Peyer's patch (tissue), 4 donors: Measurements from ENCODE around the gene ACER3.

Experiments
- POLR2A ChIP-seq, 2 donors: fragments of 450-650 bp; IDR thresholded peaks; one replicate each; pipeline ENCODE4 v1.5.1; 2017; ENCODE audit warnings: antibody characterized with exemption in 2 of 2, mild to moderate bottlenecking in 2 of 2, moderate library complexity in 2 of 2
- TF ChIP-seq, protein P1 (sequence below), 6 experiments: fragments of 450-650 bp in 4 of 6; fragments of 200-600 bp in 2 of 6; sonication (generic) in 1 of 6; IDR thresholded peaks; one replicate each; pipeline ENCODE4 v1.5.1; 2017 to 2019; ENCODE audit warnings: antibody characterized with exemption in 6 of 6, mild to moderate bottlenecking in 3 of 6, moderate library complexity in 1 of 6

DNA sequence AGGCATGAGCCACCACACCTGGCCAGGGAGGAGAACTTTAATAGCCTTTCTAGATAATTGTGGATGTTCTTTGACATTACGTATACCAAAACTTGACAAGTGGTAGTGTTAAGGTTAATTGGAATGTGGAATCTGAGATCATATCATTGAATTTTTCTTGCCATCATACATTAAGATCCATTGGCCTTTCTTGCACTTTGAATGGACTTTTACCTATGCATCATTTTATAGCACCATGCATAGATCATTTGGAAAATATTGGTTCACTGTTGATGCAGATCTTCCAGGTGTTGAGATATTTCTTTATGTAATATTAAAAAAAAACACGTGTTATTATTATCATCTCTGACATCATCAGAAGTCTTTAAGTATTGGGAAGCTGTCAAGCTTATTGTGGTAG lies 36.5 kb downstream of the ACER3 start:
- TF ChIP-seq, protein P1, sequence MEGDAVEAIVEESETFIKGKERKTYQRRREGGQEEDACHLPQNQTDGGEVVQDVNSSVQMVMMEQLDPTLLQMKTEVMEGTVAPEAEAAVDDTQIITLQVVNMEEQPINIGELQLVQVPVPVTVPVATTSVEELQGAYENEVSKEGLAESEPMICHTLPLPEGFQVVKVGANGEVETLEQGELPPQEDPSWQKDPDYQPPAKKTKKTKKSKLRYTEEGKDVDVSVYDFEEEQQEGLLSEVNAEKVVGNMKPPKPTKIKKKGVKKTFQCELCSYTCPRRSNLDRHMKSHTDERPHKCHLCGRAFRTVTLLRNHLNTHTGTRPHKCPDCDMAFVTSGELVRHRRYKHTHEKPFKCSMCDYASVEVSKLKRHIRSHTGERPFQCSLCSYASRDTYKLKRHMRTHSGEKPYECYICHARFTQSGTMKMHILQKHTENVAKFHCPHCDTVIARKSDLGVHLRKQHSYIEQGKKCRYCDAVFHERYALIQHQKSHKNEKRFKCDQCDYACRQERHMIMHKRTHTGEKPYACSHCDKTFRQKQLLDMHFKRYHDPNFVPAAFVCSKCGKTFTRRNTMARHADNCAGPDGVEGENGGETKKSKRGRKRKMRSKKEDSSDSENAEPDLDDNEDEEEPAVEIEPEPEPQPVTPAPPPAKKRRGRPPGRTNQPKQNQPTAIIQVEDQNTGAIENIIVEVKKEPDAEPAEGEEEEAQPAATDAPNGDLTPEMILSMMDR (IDR thresholded peaks at IDR 0.05), result no peak
- no peak for TF ChIP-seq POLR2A (IDR thresholded peaks at IDR 0.05)
